Ammon's horn (tissue), 1 donor: ENCODE measurements around the gene PTCD2.
"Not testable (repeated sequence)": the region's sequence is repeated elsewhere in the genome, so short reads cannot be mapped to it uniquely, and the experiment has no call there.

ENCODE experiments used
- DNase-seq: peaks from one replicate; pipeline ENCODE4 v3.0.0-alpha.2; 2016; ENCODE audit warnings: low spot score

PTCD2 gene

GRCh38 chr5:72380492-72381274 lies 60.5 kb downstream of the PTCD2 start:
- DNase-seq: peak; percentile 32

- no peak for DNase-seq
These were observed 63.1 kb downstream of the PTCD2 start for GRCh38 chr5:72383280-72383679.

GRCh38 chr5:72383726-72384125 lies 63.6 kb downstream of the PTCD2 start:
- no peak for DNase-seq

- DNase-seq: peak; percentile 30
These were observed 66.5 kb downstream of the PTCD2 start for GRCh38 chr5:72386639-72387038.

- no peak for DNase-seq
These were observed 67.8 kb downstream of the PTCD2 start for GRCh38 chr5:72387985-72388384.

- peak; percentile 16 for DNase-seq
These were observed 68.5 kb downstream of the PTCD2 start for GRCh38 chr5:72388646-72389045.

GRCh38 chr5:72390836-72391235 lies 70.7 kb downstream of the PTCD2 start:
- no peak for DNase-seq

GRCh38 chr5:72392326-72392733 lies 72.2 kb downstream of the PTCD2 start:
- DNase-seq: no peak

- no peak for DNase-seq
These were observed 72.9 kb downstream of the PTCD2 start for GRCh38 chr5:72393052-72393451.

GRCh38 chr5:72394688-72395087 lies 74.5 kb downstream of the PTCD2 start:
- DNase-seq: no peak

- DNase-seq: no peak
These were observed 77.7 kb downstream of the PTCD2 start for GRCh38 chr5:72397836-72398235.

GRCh38 chr5:72400950-72401349 lies 80.8 kb downstream of the PTCD2 start:
- DNase-seq: no peak

- no peak for DNase-seq
These were observed 82.3 kb downstream of the PTCD2 start for GRCh38 chr5:72402381-72402890.

- no peak for DNase-seq
These were observed 82.9 kb downstream of the PTCD2 start for GRCh38 chr5:72402959-72403628.

- not testable (repeated sequence) for DNase-seq
These were observed 84.6 kb downstream of the PTCD2 start for GRCh38 chr5:72404771-72405170.

- DNase-seq: no peak
These were observed 86.9 kb downstream of the PTCD2 start for GRCh38 chr5:72407078-72407477.

GRCh38 chr5:72407541-72407940 lies 87.4 kb downstream of the PTCD2 start:
- no peak for DNase-seq

- DNase-seq: no peak
These were observed 88.0 kb downstream of the PTCD2 start for GRCh38 chr5:72408127-72408526.

- DNase-seq: no peak
These were observed 88.4 kb downstream of the PTCD2 start for GRCh38 chr5:72408603-72409002.

- no peak for DNase-seq
These were observed 90.6 kb downstream of the PTCD2 start for GRCh38 chr5:72410688-72411295.

- DNase-seq: no peak
These were observed 92.3 kb downstream of the PTCD2 start for GRCh38 chr5:72412283-72413055.
